Mesendoderm (in vitro differentiated cells): Measurements from ENCODE around the gene BASP1.

Experiments
- DNase-seq: peaks from one replicate; pipeline ENCODE4 v3.0.0; 2013
- H2AK5ac ChIP-seq: 2 replicates; pipeline ENCODE4 v1.6.1; 2013; ENCODE audit warnings: low read length, inconsistent platforms
- H2BK120ac ChIP-seq: 2 replicates; pipeline ENCODE4 v1.6.1; 2013; ENCODE audit warnings: low read depth, mild to moderate bottlenecking, low read length, moderate library complexity, mixed read lengths
- H2BK15ac ChIP-seq: replicated peaks from 2 replicates; pipeline ENCODE4 v1.6.1; 2013; ENCODE audit warnings: low read depth, mild to moderate bottlenecking, moderate library complexity
- H2BK5ac ChIP-seq: 2 replicates; pipeline ENCODE4 v1.6.1; 2013; ENCODE audit warnings: low read length, inconsistent platforms
- H3K18ac ChIP-seq: 2 replicates; pipeline ENCODE4 v1.6.1; 2013; ENCODE audit warnings: mild to moderate bottlenecking, low read length, mixed read lengths
- H3K23ac ChIP-seq: one replicate; pipeline ENCODE4 v1.6.1; 2013; ENCODE audit warnings: low read length
- H3K27ac ChIP-seq: 2 replicates; pipeline ENCODE4 v1.5.1; 2013; ENCODE audit warnings: low read depth, mild to moderate bottlenecking, inconsistent platforms, low read length, moderate library complexity
- H3K27me3 ChIP-seq: 2 replicates; pipeline ENCODE4 v1.6.1; 2013; ENCODE audit warnings: low read length, control low read depth, mild to moderate bottlenecking, inconsistent platforms; ENCODE audit not compliant: insufficient read depth, poor library complexity
- H3K36me3 ChIP-seq: 2 replicates; pipeline ENCODE4 v1.6.1; 2013; ENCODE audit warnings: low read length, inconsistent platforms; ENCODE audit not compliant: control insufficient read depth, insufficient read depth
- H3K4ac ChIP-seq: one replicate; pipeline ENCODE4 v1.6.1; 2013; ENCODE audit warnings: low read depth, mild to moderate bottlenecking, low read length, moderate library complexity
- H3K4me1 ChIP-seq: 2 replicates; pipeline ENCODE4 v1.6.1; 2013; ENCODE audit warnings: low read depth, low read length, inconsistent platforms; ENCODE audit not compliant: control insufficient read depth
- H3K4me2 ChIP-seq: 2 replicates; pipeline ENCODE4 v1.6.1; 2013; ENCODE audit warnings: low read length
- H3K4me3 ChIP-seq: 2 replicates; pipeline ENCODE4 v1.5.1; 2013; ENCODE audit warnings: mild to moderate bottlenecking, low read length
- H3K56ac ChIP-seq: one replicate; pipeline ENCODE4 v1.6.1; 2013; ENCODE audit warnings: low read length
- H3K79me1 ChIP-seq: 2 replicates; pipeline ENCODE4 v1.6.1; 2013; ENCODE audit warnings: low read length, inconsistent platforms
- H3K79me2 ChIP-seq: 2 replicates; pipeline ENCODE4 v1.6.1; 2013; ENCODE audit warnings: mild to moderate bottlenecking, low read length; ENCODE audit not compliant: control insufficient read depth, insufficient read depth
- H3K9ac ChIP-seq: 2 replicates; pipeline ENCODE4 v1.6.1; 2013; ENCODE audit warnings: low read length, inconsistent platforms
- H4K5ac ChIP-seq: one replicate; pipeline ENCODE4 v1.6.1; 2013; ENCODE audit warnings: low read length
- H4K8ac ChIP-seq: one replicate; pipeline ENCODE4 v1.6.1; 2013; ENCODE audit warnings: low read depth, mild to moderate bottlenecking, control low read depth, low read length, moderate library complexity
- WGBS: extraction: QIAGEN DNeasy Blood & Tissue Kit; methylation state at CpG from one replicate; pipeline ENCODE4 v1.1.7; 2013; ENCODE audit warnings: low lambda C conversion rate, missing lambda C conversion rate; ENCODE audit not compliant: insufficient coverage; ENCODE audit errors: extremely low coverage; 5-methylcytosine and 5-hydroxymethylcytosine counted together

Gene BASP1

DNA sequence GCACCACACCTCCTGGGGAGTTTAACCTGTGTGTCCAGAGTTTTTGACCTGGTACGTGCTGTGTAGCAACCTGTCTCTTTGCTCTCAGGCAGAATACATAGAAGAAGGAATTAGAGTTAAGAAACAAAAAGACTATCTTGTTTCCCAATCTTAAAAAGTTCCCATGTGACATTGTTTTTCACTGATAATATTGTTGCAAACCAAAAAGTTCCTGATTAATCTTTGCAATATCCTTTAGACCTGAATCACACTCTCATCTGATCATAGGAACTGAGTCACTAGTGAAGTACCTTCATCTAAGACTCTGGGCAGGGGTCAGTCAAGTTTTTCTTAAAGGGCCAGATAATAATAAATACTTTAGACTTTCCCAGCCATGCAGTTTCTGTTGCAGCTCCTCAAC lies 35.1 kb downstream of the BASP1 start:
- H3K4me2 ChIP-seq, result no peak overlapping the region
- no peaks in the 10 kb centered on the region for H3K27me3 ChIP-seq
- H3K18ac ChIP-seq, result no peak overlapping the region
- no peaks in the 10 kb centered on the region for H3K36me3 ChIP-seq
- no peak overlapping the region for H3K4me3 ChIP-seq
- no peaks in the 10 kb centered on the region for H3K4me1 ChIP-seq
- no peak overlapping the region for H3K27ac ChIP-seq
- H3K4ac ChIP-seq, result no peak overlapping the region
- H3K23ac ChIP-seq, result no peak overlapping the region
- H3K56ac ChIP-seq, result no peak overlapping the region
- no peak overlapping the region for H2AK5ac ChIP-seq
- no peak overlapping the region for H4K5ac ChIP-seq
- H3K79me1 ChIP-seq, result peaks cover 27% of the 10 kb centered on the region
- no peak overlapping the region for H2BK15ac ChIP-seq
- H2BK5ac ChIP-seq, result no peak overlapping the region
- no peak overlapping the region for H3K9ac ChIP-seq
- peaks cover 40% of the 10 kb centered on the region for H3K79me2 ChIP-seq
- no peak overlapping the region for H2BK120ac ChIP-seq
- no peak overlapping the region for H4K8ac ChIP-seq
- no CpG with 5 or more reads among the region's 1 CpG for WGBS
- DNase-seq, result no peak

GRCh38 chr5:17255471-17256021 lies 38.1 kb downstream of the BASP1 start:
- Histone ChIP-seq H3K36me3 (no peaks in the 10 kb centered on the region), H3K9ac (no peak overlapping the region), H3K4me3 (no peak overlapping the region), H2BK120ac (no peak overlapping the region), H2BK5ac (no peak overlapping the region), H2AK5ac (no peak overlapping the region), H3K27ac (no peak overlapping the region), H3K4me1 (no peaks in the 10 kb centered on the region), H3K56ac (no peak overlapping the region), H3K23ac (no peak overlapping the region), H3K79me2 (peaks cover 36% of the 10 kb centered on the region), H4K5ac (no peak overlapping the region), H3K18ac (no peak overlapping the region), H2BK15ac (no peak overlapping the region), H3K4me2 (no peak overlapping the region), H3K79me1 (peaks cover 27% of the 10 kb centered on the region), H3K4ac (no peak overlapping the region), H3K27me3 (no peaks in the 10 kb centered on the region), H4K8ac (no peak overlapping the region)
- no peak for DNase-seq
- no CpG with 5 or more reads among the region's 6 CpGs for WGBS

DNA sequence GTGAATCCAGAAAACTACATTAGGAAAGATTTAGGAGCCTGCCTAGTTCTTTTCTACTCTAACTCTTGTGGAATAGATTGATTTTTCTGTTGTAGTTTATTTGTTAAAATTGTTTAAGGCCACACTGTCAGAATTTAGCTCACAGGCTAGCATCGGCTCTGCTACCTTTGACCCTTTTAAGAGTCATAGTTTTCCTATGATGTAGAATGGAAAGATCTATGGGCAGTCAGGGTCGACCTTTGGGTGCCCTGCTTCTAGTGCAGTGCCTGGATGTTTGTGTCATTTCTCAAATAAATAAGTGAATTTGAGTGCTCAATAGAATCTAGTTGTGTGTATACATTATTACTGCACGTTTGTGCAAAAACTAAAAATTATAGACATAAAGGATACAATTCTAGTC lies 38.7 kb downstream of the BASP1 start:
- no peak overlapping the region for H3K4ac ChIP-seq
- no peak overlapping the region for H2BK120ac ChIP-seq
- no peak overlapping the region for H3K23ac ChIP-seq
- H4K5ac ChIP-seq, result no peak overlapping the region
- peaks cover 38% of the 10 kb centered on the region for H3K79me2 ChIP-seq
- no peaks in the 10 kb centered on the region for H3K36me3 ChIP-seq
- DNase-seq, result no peak
- H4K8ac ChIP-seq, result no peak overlapping the region
- H3K4me3 ChIP-seq, result no peak overlapping the region
- H3K4me2 ChIP-seq, result no peak overlapping the region
- no peak overlapping the region for H2BK5ac ChIP-seq
- no peak overlapping the region for H3K56ac ChIP-seq
- H3K27ac ChIP-seq, result no peak overlapping the region
- no peak overlapping the region for H3K18ac ChIP-seq
- H3K27me3 ChIP-seq, result no peaks in the 10 kb centered on the region
- H3K79me1 ChIP-seq, result peaks cover 29% of the 10 kb centered on the region
- WGBS, result no CpG with 5 or more reads among the region's 3 CpGs
- no peak overlapping the region for H2BK15ac ChIP-seq
- H3K4me1 ChIP-seq, result no peaks in the 10 kb centered on the region
- no peak overlapping the region for H3K9ac ChIP-seq
- H2AK5ac ChIP-seq, result no peak overlapping the region

DNA sequence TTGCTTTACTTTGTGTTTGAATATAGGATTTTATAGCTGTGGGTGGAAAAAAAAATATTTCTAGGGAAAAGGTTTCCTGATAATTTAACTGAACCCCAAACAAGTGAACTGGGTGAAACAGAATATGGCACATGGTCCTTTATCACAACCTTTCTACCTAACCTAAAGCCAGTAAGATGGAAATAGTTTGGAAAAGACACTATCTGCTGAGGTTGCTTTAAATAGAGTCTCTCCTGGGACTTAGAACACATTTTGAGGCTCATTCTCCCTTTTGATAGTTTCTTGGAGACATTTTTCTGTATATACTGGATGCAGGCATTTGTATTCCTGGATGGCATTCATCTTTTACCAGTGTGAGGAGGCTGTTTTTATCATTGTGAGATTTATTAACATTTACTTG lies 39.4 kb downstream of the BASP1 start:
- H3K27ac ChIP-seq, result no peak overlapping the region
- H4K8ac ChIP-seq, result no peak overlapping the region
- no peak overlapping the region for H2AK5ac ChIP-seq
- no peak overlapping the region for H3K9ac ChIP-seq
- H3K79me2 ChIP-seq, result peaks cover 38% of the 10 kb centered on the region
- no peak for DNase-seq
- peaks cover 28% of the 10 kb centered on the region for H3K79me1 ChIP-seq
- H2BK5ac ChIP-seq, result no peak overlapping the region
- no peak overlapping the region for H3K56ac ChIP-seq
- H2BK120ac ChIP-seq, result no peak overlapping the region
- no peaks in the 10 kb centered on the region for H3K27me3 ChIP-seq
- no peak overlapping the region for H4K5ac ChIP-seq
- no peak overlapping the region for H3K18ac ChIP-seq
- no peak overlapping the region for H2BK15ac ChIP-seq
- H3K36me3 ChIP-seq, result no peaks in the 10 kb centered on the region
- H3K4me1 ChIP-seq, result no peaks in the 10 kb centered on the region
- H3K4me2 ChIP-seq, result no peak overlapping the region
- no peak overlapping the region for H3K4ac ChIP-seq
- no peak overlapping the region for H3K4me3 ChIP-seq
- no peak overlapping the region for H3K23ac ChIP-seq

- peaks cover 36% of the 10 kb centered on the region for H3K79me2 ChIP-seq
- no peaks in the 10 kb centered on the region for H3K4me1 ChIP-seq
- no peak overlapping the region for H3K23ac ChIP-seq
- peaks cover 29% of the 10 kb centered on the region for H3K79me1 ChIP-seq
- no peak overlapping the region for H3K27ac ChIP-seq
- H3K4ac ChIP-seq, result no peak overlapping the region
- H2AK5ac ChIP-seq, result no peak overlapping the region
- no peak overlapping the region for H3K18ac ChIP-seq
- H3K4me3 ChIP-seq, result no peak overlapping the region
- no peak for DNase-seq
- H3K9ac ChIP-seq, result no peak overlapping the region
- H2BK15ac ChIP-seq, result no peak overlapping the region
- H3K36me3 ChIP-seq, result no peaks in the 10 kb centered on the region
- no peak overlapping the region for H4K5ac ChIP-seq
- H3K56ac ChIP-seq, result no peak overlapping the region
- no CpG with 5 or more reads among the region's 5 CpGs for WGBS
- H4K8ac ChIP-seq, result no peak overlapping the region
- H3K27me3 ChIP-seq, result no peaks in the 10 kb centered on the region
- H2BK5ac ChIP-seq, result no peak overlapping the region
- H2BK120ac ChIP-seq, result no peak overlapping the region
- no peak overlapping the region for H3K4me2 ChIP-seq
These were observed 40.4 kb downstream of the BASP1 start for GRCh38 chr5:17257705-17258273.

- WGBS, result no CpG with 5 or more reads among the region's 2 CpGs
These were observed 41.0 kb downstream of the BASP1 start for GRCh38 chr5:17258431-17258830.

More at GRCh38 chr5:17258431-17258830, 41.0 kb downstream of the BASP1 start:
- Histone ChIP-seq H3K23ac (no peak overlapping the region), H3K9ac (no peak overlapping the region), H2BK120ac (no peak overlapping the region), H3K4me2 (no peak overlapping the region), H2BK5ac (no peak overlapping the region), H3K27me3 (no peaks in the 10 kb centered on the region), H2AK5ac (no peak overlapping the region), H3K79me1 (peaks cover 29% of the 10 kb centered on the region), H4K5ac (no peak overlapping the region), H3K79me2 (peaks cover 33% of the 10 kb centered on the region), H3K56ac (no peak overlapping the region), H3K36me3 (no peaks in the 10 kb centered on the region), H3K4ac (no peak overlapping the region), H4K8ac (no peak overlapping the region), H3K27ac (no peak overlapping the region), H2BK15ac (no peak overlapping the region), H3K4me1 (no peaks in the 10 kb centered on the region), H3K4me3 (no peak overlapping the region), H3K18ac (no peak overlapping the region)
- no peak for DNase-seq
